B cell (primary cell): ENCODE data around the gene SLC41A3. TPM values are rescaled to one million over a fixed set of nuclear protein-coding genes. Genes with fewer than 3 reads are reported as not detected.

Source experiments
- ATAC-seq: fragments of 200-7000 bp; cut with Tn5 transposase; one replicate; pipeline ENCODE4 v1.10.0; 2021; ENCODE audit warnings: low read depth, mild to moderate bottlenecking, moderate number of reproducible peaks, moderate library complexity
- CTCF ChIA-PET: fragments of 350-600 bp; sonication (Branson Sonifier 250); formaldehyde crosslinking; loops from one replicate; lab custom pipeline; 2021; ENCODE audit warnings: antibody characterized with exemption, inconsistent platforms; lab: Charles Lee
- POLR2A ChIA-PET: fragments of 350-600 bp; sonication (Branson Sonifier 250); formaldehyde crosslinking; loops from one replicate; lab custom pipeline; 2021; ENCODE audit warnings: antibody characterized with exemption; lab: Charles Lee
- DNase-seq: peaks from one replicate; pipeline ENCODE4 v3.0.0; 2013
- H2AFZ ChIP-seq: 2 replicates; pipeline ENCODE4 v1.6.1; 2012; ENCODE audit warnings: mild to moderate bottlenecking, low read depth, low read length; ENCODE audit not compliant: insufficient read depth, poor library complexity, severe bottlenecking
- H3K27ac ChIP-seq, 2 donors: 1 replicate in 1 of 2; 2 replicates in 1 of 2; pipeline ENCODE4 v1.5.1; 2012 to 2013; ENCODE audit warnings: low read length in 2 of 2, mild to moderate bottlenecking in 2 of 2, moderate library complexity in 1 of 2
- H3K27me3 ChIP-seq, 4 experiments: fragments of 200-600 bp in 1 of 4; sonication (generic) in 1 of 4; replicated peaks in 1 of 4; 1 replicate in 2 of 4; 2 replicates in 2 of 4; pipeline versions ENCODE4 v1.6.1 to v1.7.0; 2013 to 2016; ENCODE audit warnings: low read length in 3 of 4, mild to moderate bottlenecking in 2 of 4, mixed read lengths in 1 of 4, moderate library complexity in 1 of 4; ENCODE audit not compliant: insufficient read depth in 4 of 4, control insufficient read depth in 3 of 4; ENCODE audit errors: control extremely low read depth in 1 of 4
- H3K36me3 ChIP-seq, 2 experiments: replicated peaks in 1 of 2; 1 replicate in 1 of 2; 2 replicates in 1 of 2; pipeline versions ENCODE4 v1.6.1 to v1.7.1; 2013; ENCODE audit warnings: low read length in 1 of 2; ENCODE audit not compliant: insufficient read depth in 2 of 2, control insufficient read depth in 1 of 2; ENCODE audit errors: control extremely low read depth in 1 of 2, extremely low read depth in 1 of 2
- H3K4me1 ChIP-seq, 2 donors: fragments of 200-600 bp in 1 of 2; sonication (generic) in 1 of 2; 1 replicate in 1 of 2; 2 replicates in 1 of 2; pipeline versions ENCODE4 v1.5.1 to v1.6.1; 2013 to 2017; ENCODE audit warnings: low read length in 2 of 2; ENCODE audit not compliant: control insufficient read depth in 2 of 2, insufficient read depth in 2 of 2
- H3K4me2 ChIP-seq: replicated peaks from 2 replicates; pipeline ENCODE3; 2012; ENCODE audit warnings: mild to moderate bottlenecking, low read depth, low read length; ENCODE audit not compliant: poor library complexity, severe bottlenecking
- H3K4me3 ChIP-seq, 5 experiments: fragments of 200-600 bp in 1 of 5; sonication (generic) in 1 of 5; 1 replicate in 3 of 5; 2 replicates in 2 of 5; pipeline versions ENCODE4 v1.5.1 to v1.7.0; 2011 to 2016; ENCODE audit warnings: low read length in 4 of 5, mild to moderate bottlenecking in 4 of 5, low read depth in 2 of 5, control low read depth in 1 of 5, moderate library complexity in 1 of 5; ENCODE audit not compliant: insufficient read depth in 1 of 5; ENCODE audit errors: control extremely low read depth in 1 of 5, extremely low read depth in 1 of 5
- H3K79me2 ChIP-seq: fragments of 200-600 bp; sonication (generic); one replicate; pipeline ENCODE4 v1.6.0; 2016; ENCODE audit warnings: low read length; ENCODE audit not compliant: control insufficient read depth, insufficient read depth
- H3K9ac ChIP-seq: fragments of 200-600 bp; sonication (generic); 2 replicates; pipeline ENCODE4 v1.6.1; 2017; ENCODE audit warnings: mild to moderate bottlenecking, low read length, moderate library complexity
- H3K9me3 ChIP-seq, 3 donors: one replicate each; pipeline versions ENCODE4 v1.6.1 to v1.7.1; 2013; ENCODE audit warnings: low read length in 2 of 3; ENCODE audit not compliant: control insufficient read depth in 2 of 3, insufficient read depth in 1 of 3; ENCODE audit errors: control extremely low read depth in 1 of 3
- H4K20me1 ChIP-seq: 2 replicates; pipeline ENCODE4 v1.6.0; 2012; ENCODE audit warnings: mild to moderate bottlenecking, low read length; ENCODE audit not compliant: insufficient read depth, control insufficient read depth, poor library complexity, severe bottlenecking
- H3K27ac Mint-ChIP-seq: one replicate; pipeline ENCODE4 v1.8.0; 2021; ENCODE audit warnings: mixed read lengths
- H3K27me3 Mint-ChIP-seq: one replicate; pipeline ENCODE4 v1.8.0; 2021; ENCODE audit warnings: mixed read lengths
- H3K4me1 Mint-ChIP-seq: one replicate; pipeline ENCODE4 v1.8.0; 2021; ENCODE audit warnings: mixed read lengths
- H3K4me3 Mint-ChIP-seq: one replicate; pipeline ENCODE4 v1.8.0; 2021; ENCODE audit warnings: mixed read lengths
- H3K9me3 Mint-ChIP-seq: one replicate; pipeline ENCODE4 v1.8.0; 2022; ENCODE audit warnings: mixed read lengths; ENCODE audit not compliant: insufficient read depth
- EZH2 ChIP-seq: IDR thresholded peaks from 2 replicates; pipeline ENCODE4 v1.6.1; 2012; ENCODE audit warnings: borderline replicate concordance, low read depth, mild to moderate bottlenecking, moderate library complexity, low read length; ENCODE audit not compliant: insufficient read depth, poor library complexity, severe bottlenecking
- WGBS: methylation state at CpG from one replicate; pipeline ENCODE4 v1.1.5; 2013; ENCODE audit warnings: missing lambda C conversion rate; ENCODE audit not compliant: insufficient coverage; 5-methylcytosine and 5-hydroxymethylcytosine counted together
- intact Hi-C: fragments of 100-400 bp; cut with micrococcal nuclease; formaldehyde crosslinking; loops from one replicate; pipeline ENCODE4 v1.10.0; 2022
- polyA plus RNA-seq: library from polyadenylated mRNA; depleted of rRNA; stranded (reverse); fragments of >200 nt; gene quantifications from 2 replicates; pipeline ENCODE4 v1.2.3, GENCODE V29; 2012
- total RNA-seq, 2 donors: library from RNA; stranded (reverse); fragments of 120-200 nt in 1 of 2; gene quantifications; 1 replicate in 1 of 2; 2 replicates in 1 of 2; pipeline versions ENCODE4 v1.2.3 to v1.2.4, GENCODE V29; 2013 to 2022
- TF ChIP-seq, protein P1 (sequence below): fragments of 200-600 bp; IDR thresholded peaks from one replicate; pipeline ENCODE4 v1.8.0; 2022; ENCODE audit warnings: antibody characterized with exemption, mild to moderate bottlenecking

The SLC41A3 gene
- total and polyA plus RNA-seq, 2 donors (not counting 1 experiment from before 2014, with no cell fraction given), result 34.2 to 39.3 TPM

DNA sequence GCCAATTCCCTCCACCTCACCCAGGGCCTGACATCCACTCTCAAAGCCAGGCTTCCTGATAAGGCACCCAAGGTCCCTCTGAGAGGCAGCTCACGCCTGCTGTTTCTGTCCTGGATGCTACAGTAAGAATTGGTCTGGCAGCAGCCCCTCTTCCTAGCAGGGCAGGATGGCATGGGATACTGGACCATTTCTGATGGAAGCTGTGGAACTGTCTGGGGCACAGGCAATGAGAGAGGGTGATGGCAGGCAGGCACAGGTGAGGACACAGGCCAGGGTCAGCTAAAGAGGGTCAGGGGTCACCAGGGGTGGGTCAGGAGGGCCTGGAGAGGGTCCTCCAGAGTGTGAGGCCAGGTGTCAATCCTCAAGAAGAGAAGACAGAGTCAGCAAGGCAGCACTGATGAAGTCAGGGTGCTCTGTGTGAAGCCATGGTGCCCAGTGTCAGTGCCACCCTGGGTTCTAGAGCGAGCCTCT lies 41.9 kb upstream of the SLC41A3 start:
- Histone ChIP-seq H3K36me3 (no peaks in the 10 kb centered on the region), H3K4me3 (no peak overlapping the region), H2AFZ (no peak overlapping the region), H3K79me2 (no peaks in the 10 kb centered on the region), H3K9me3 (no peaks in the 10 kb centered on the region), H3K4me2 (no peak overlapping the region), H4K20me1 (no peaks in the 10 kb centered on the region), H3K27ac (no peak overlapping the region), H3K9ac (no peak overlapping the region), H3K4me1 (no peaks in the 10 kb centered on the region), H3K27me3 (no peaks in the 10 kb centered on the region)
- no peak overlapping the region for H3K4me3 Mint-ChIP-seq
- TF ChIP-seq, protein P1, sequence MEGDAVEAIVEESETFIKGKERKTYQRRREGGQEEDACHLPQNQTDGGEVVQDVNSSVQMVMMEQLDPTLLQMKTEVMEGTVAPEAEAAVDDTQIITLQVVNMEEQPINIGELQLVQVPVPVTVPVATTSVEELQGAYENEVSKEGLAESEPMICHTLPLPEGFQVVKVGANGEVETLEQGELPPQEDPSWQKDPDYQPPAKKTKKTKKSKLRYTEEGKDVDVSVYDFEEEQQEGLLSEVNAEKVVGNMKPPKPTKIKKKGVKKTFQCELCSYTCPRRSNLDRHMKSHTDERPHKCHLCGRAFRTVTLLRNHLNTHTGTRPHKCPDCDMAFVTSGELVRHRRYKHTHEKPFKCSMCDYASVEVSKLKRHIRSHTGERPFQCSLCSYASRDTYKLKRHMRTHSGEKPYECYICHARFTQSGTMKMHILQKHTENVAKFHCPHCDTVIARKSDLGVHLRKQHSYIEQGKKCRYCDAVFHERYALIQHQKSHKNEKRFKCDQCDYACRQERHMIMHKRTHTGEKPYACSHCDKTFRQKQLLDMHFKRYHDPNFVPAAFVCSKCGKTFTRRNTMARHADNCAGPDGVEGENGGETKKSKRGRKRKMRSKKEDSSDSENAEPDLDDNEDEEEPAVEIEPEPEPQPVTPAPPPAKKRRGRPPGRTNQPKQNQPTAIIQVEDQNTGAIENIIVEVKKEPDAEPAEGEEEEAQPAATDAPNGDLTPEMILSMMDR, result no peak
- TF ChIP-seq EZH2, result no peak
- ChIA-PET CTCF (no interaction called here), POLR2A (no interaction called here)
- H3K4me1 Mint-ChIP-seq, result no peaks in the 10 kb centered on the region
- peaks cover 5% of the 10 kb centered on the region for H3K27me3 Mint-ChIP-seq
- no peak for ATAC-seq
- 88% methylated on average over 2 of the region's 2 CpGs for WGBS
- H3K27ac Mint-ChIP-seq, result no peak overlapping the region
- DNase-seq, result no peak
- H3K9me3 Mint-ChIP-seq, result no peaks in the 10 kb centered on the region
- intact Hi-C loops, result no loop called here

DNA sequence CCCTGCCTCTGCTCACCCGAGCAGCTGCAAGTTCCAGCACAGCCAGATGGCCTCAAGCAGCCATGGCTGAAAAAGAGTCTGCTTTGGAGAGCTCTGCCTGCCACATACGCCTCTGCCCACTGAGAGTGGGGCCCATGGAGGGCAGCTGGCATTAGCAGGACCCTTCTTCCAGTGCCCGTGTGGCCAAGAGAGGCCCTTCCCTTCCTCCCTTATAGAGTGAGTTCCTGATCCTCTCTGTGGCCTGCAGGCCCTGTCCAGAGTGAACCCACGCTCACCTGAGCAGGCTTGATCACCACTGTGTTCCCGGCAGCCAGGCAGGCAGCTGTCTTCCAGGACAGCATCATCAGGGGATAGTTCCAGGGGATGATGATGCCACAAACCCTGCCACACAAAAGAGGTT lies 41.4 kb upstream of the SLC41A3 start:
- 84% methylated on average over 5 of the region's 5 CpGs for WGBS
- H3K4me3 Mint-ChIP-seq, result no peak overlapping the region
- no peak for ATAC-seq
- no peaks in the 10 kb centered on the region for H3K36me3 ChIP-seq
- no peak overlapping the region for H3K4me2 ChIP-seq
- H3K27ac Mint-ChIP-seq, result no peak overlapping the region
- H3K27me3 ChIP-seq, result no peaks in the 10 kb centered on the region
- H3K4me1 Mint-ChIP-seq, result no peaks in the 10 kb centered on the region
- ChIA-PET CTCF (no interaction called here), POLR2A (no interaction called here)
- H3K9me3 Mint-ChIP-seq, result no peaks in the 10 kb centered on the region
- no peaks in the 10 kb centered on the region for H4K20me1 ChIP-seq
- H3K9me3 ChIP-seq, result no peaks in the 10 kb centered on the region
- H3K27ac ChIP-seq, result no peak overlapping the region
- H2AFZ ChIP-seq, result no peak overlapping the region
- no peaks in the 10 kb centered on the region for H3K79me2 ChIP-seq
- no peak for DNase-seq
- no peaks in the 10 kb centered on the region for H3K4me1 ChIP-seq
- intact Hi-C loops, result no loop called here
- H3K9ac ChIP-seq, result no peak overlapping the region
- TF ChIP-seq EZH2, result no peak
- TF ChIP-seq, protein P1, result no peak
- peaks cover 5% of the 10 kb centered on the region for H3K27me3 Mint-ChIP-seq
- H3K4me3 ChIP-seq, result no peak overlapping the region
